SU-DHL-6 (cell line): ENCODE results near the gene SLC9A9.

ENCODE experiments used
- H2AFZ ChIP-seq: fragments of 200-600 bp; sonication (generic); 2 replicates; pipeline ENCODE4 v1.6.1; 2014; ENCODE audit warnings: low read depth, mild to moderate bottlenecking, moderate library complexity, mixed read lengths, antibody characterized with exemption, low read length; ENCODE audit not compliant: severe bottlenecking
- H3F3A ChIP-seq: fragments of 200-600 bp; shearing (Covaris generic); 2 replicates; pipeline ENCODE4 v1.6.0; 2016; ENCODE audit warnings: antibody characterized with exemption, mild to moderate bottlenecking; ENCODE audit not compliant: insufficient read depth
- H3K27ac ChIP-seq: fragments of 200-600 bp; sonication (generic); 2 replicates; pipeline ENCODE4 v1.5.1; 2016; ENCODE audit warnings: low read depth, mild to moderate bottlenecking, low read length, moderate library complexity, mixed read lengths
- H3K27me3 ChIP-seq: fragments of 200-600 bp; sonication (generic), shearing (Covaris generic); 2 replicates; pipeline ENCODE4 v1.6.0; 2014; ENCODE audit warnings: mild to moderate bottlenecking, low read length
- H3K36me3 ChIP-seq: fragments of 200-600 bp; sonication (generic); 2 replicates; pipeline ENCODE4 v1.6.1; 2014; ENCODE audit warnings: mild to moderate bottlenecking, low read length, mixed read lengths
- H3K4me2 ChIP-seq: fragments of 300-600, 200-600 bp; shearing (Covaris generic), sonication (generic); 2 replicates; pipeline ENCODE4 v1.6.0; 2014; ENCODE audit warnings: low read length, low read depth, mild to moderate bottlenecking; ENCODE audit not compliant: poor library complexity, severe bottlenecking
- H3K4me3 ChIP-seq: fragments of 200-600 bp; sonication (generic); 2 replicates; pipeline ENCODE4 v1.5.1; 2014; ENCODE audit warnings: antibody characterized with exemption, low read length, mild to moderate bottlenecking, mixed read lengths; ENCODE audit not compliant: insufficient read depth, poor library complexity, severe bottlenecking
- H3K79me2 ChIP-seq: fragments of 200-600 bp; sonication (generic); 2 replicates; pipeline ENCODE4 v1.6.1; 2014; ENCODE audit warnings: mild to moderate bottlenecking, low read length, moderate library complexity; ENCODE audit not compliant: insufficient read depth
- H3K9ac ChIP-seq: fragments of 200-600 bp; sonication (generic); 2 replicates; pipeline ENCODE4 v1.7.0; 2014; ENCODE audit warnings: mild to moderate bottlenecking, low read length
- H3K9me2 ChIP-seq: fragments of 200-600 bp; sonication (generic); replicated peaks from 2 replicates; pipeline ENCODE4 v1.6.1; 2014; ENCODE audit warnings: low read length; ENCODE audit not compliant: insufficient read depth
- H3K9me3 ChIP-seq: fragments of 200-600 bp; sonication (generic); 2 replicates; pipeline ENCODE4 v1.6.1; 2014; ENCODE audit warnings: low read length, mixed read lengths; ENCODE audit not compliant: insufficient read depth
- H4K20me1 ChIP-seq: fragments of 200-600 bp; sonication (generic); 2 replicates; pipeline ENCODE4 v1.6.1; 2014; ENCODE audit warnings: low read depth, mild to moderate bottlenecking, antibody characterized with exemption, low read length, moderate library complexity, mixed read lengths
- EZH2phosphoT487 ChIP-seq: fragments of 200-600 bp; sonication (generic), shearing (Covaris generic); conservative IDR thresholded peaks from 2 replicates; pipeline ENCODE4 v1.6.1; 2018; ENCODE audit warnings: mild to moderate bottlenecking, antibody characterized with exemption, low read length, moderate library complexity, mixed read lengths
- TF ChIP-seq, protein P1 (sequence below): fragments of 200-600 bp; sonication (generic); IDR thresholded peaks from one replicate; pipeline ENCODE4 v1.5.1; 2017; ENCODE audit warnings: antibody characterized with exemption, mild to moderate bottlenecking, low read length, moderate library complexity; ENCODE audit not compliant: insufficient read depth, poor library complexity, severe bottlenecking

Gene SLC9A9

DNA sequence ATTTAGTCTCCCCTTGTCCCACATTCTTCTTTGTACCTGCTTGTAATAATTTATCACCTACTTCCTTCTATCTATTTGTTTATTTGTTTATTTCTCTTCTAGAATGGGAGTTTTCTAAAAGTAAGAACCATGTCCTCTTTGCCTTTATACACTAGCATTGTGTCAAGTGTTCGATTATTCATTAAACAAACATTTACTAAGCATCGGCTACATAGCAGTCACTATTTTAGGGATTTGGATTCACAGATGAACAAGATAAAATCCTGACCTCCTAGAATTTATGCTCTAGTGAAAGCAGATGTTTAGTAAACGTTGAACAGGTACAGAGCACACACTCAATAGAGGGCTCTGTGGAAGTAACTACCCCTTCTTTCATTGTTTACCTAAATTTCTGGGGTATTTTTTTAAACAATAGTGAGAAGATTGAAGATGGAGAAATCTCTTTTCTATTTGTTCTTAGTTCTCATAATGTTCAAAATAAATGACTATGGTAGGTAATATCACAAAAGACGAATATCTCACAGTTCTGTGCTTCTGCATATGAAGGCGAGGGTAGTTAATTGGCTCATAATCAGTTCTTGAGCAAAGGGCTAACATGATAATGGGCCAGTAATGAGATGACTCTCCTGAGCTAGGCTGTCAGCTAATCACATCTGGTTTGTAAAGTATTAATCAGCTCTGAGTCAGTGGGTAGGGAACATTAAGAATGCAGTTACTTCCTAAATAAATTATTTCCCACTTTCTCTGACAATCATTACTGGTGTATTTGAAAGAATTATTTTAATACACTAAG is 111.9 kb downstream of the SLC9A9 start:
- Histone ChIP-seq H3K36me3 (no peaks in the 10 kb centered on the region), H3K9ac (no peak overlapping the region), H4K20me1 (no peaks in the 10 kb centered on the region), H2AFZ (no peak overlapping the region), H3K27ac (no peak overlapping the region), H3K4me3 (no peak overlapping the region), H3K9me2 (no peaks in the 10 kb centered on the region), H3K27me3 (no peaks in the 10 kb centered on the region), H3F3A (no peaks in the 10 kb centered on the region), H3K4me2 (no peak overlapping the region), H3K79me2 (no peaks in the 10 kb centered on the region), H3K9me3 (no peaks in the 10 kb centered on the region)
- TF ChIP-seq EZH2phosphoT487, result no peak
- TF ChIP-seq, protein P1, sequence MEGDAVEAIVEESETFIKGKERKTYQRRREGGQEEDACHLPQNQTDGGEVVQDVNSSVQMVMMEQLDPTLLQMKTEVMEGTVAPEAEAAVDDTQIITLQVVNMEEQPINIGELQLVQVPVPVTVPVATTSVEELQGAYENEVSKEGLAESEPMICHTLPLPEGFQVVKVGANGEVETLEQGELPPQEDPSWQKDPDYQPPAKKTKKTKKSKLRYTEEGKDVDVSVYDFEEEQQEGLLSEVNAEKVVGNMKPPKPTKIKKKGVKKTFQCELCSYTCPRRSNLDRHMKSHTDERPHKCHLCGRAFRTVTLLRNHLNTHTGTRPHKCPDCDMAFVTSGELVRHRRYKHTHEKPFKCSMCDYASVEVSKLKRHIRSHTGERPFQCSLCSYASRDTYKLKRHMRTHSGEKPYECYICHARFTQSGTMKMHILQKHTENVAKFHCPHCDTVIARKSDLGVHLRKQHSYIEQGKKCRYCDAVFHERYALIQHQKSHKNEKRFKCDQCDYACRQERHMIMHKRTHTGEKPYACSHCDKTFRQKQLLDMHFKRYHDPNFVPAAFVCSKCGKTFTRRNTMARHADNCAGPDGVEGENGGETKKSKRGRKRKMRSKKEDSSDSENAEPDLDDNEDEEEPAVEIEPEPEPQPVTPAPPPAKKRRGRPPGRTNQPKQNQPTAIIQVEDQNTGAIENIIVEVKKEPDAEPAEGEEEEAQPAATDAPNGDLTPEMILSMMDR, result no peak

DNA sequence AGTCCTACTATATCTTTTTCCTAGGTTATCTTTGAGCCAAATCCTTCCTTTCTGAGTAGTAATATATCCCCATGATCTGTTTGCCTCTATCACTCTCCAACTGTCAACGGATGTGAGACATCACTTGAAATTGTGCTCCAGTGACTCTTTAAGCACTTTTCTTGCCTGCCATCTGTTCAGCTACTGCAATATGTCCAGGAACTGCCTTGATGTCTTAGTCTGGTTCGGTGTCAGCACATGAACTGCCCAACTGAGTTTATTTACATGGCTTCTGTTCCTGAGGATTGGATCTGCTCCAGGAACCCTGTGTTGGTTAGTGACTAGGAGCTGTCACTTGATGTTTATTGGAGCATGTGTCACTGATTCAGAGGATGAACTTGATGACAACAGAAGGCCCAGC is 116.5 kb downstream of the SLC9A9 start:
- H3K4me3 ChIP-seq, result no peak overlapping the region
- H4K20me1 ChIP-seq, result no peaks in the 10 kb centered on the region
- no peaks in the 10 kb centered on the region for H3K27me3 ChIP-seq
- H3K79me2 ChIP-seq, result no peaks in the 10 kb centered on the region
- H3K36me3 ChIP-seq, result no peaks in the 10 kb centered on the region
- TF ChIP-seq, protein P1, result no peak
- TF ChIP-seq EZH2phosphoT487, result no peak
- no peak overlapping the region for H3K27ac ChIP-seq
- no peaks in the 10 kb centered on the region for H3K9me2 ChIP-seq
- no peak overlapping the region for H3K9ac ChIP-seq
- no peak overlapping the region for H2AFZ ChIP-seq
- H3K4me2 ChIP-seq, result no peak overlapping the region
- no peaks in the 10 kb centered on the region for H3F3A ChIP-seq
- H3K9me3 ChIP-seq, result no peaks in the 10 kb centered on the region

DNA sequence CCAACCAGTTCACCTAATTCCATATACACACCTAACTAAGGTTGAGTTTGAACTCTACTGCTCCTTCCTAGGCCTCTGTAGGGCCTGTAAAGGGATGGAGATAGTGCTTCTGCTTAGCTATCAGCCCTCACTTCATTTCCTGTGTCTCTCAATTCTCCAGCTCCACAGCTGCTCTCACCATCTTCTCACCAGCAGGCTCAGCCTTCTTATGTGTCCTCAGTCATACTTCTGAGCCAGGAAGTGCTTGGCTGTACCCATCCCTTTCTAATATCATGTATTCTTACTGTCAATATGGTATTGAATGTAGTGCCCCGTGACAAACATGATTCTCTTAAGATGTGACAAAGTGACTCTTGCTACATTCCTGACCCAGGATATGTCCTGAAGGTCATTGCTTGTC is 116.9 kb downstream of the SLC9A9 start:
- Histone ChIP-seq H3K4me2 (no peak overlapping the region), H3K9me2 (no peaks in the 10 kb centered on the region), H4K20me1 (no peaks in the 10 kb centered on the region), H3F3A (no peaks in the 10 kb centered on the region), H3K9me3 (no peaks in the 10 kb centered on the region), H3K27me3 (no peaks in the 10 kb centered on the region), H3K9ac (no peak overlapping the region), H2AFZ (no peak overlapping the region), H3K27ac (no peak overlapping the region), H3K4me3 (no peak overlapping the region), H3K79me2 (no peaks in the 10 kb centered on the region), H3K36me3 (no peaks in the 10 kb centered on the region)
- TF ChIP-seq, protein P1, result no peak
- TF ChIP-seq EZH2phosphoT487, result no peak
